GM19025 (cell line): Measurements from ENCODE around the gene CSF1.
"Not testable (repeated sequence)": the region's sequence is repeated elsewhere in the genome, so short reads cannot be mapped to it uniquely, and the experiment has no call there.

Experiments
- ATAC-seq: cut with Tn5 transposase; IDR thresholded peaks from one replicate; pipeline ENCODE4 v1.9.1; 2021; ENCODE audit warnings: mild to moderate bottlenecking, low read depth, moderate library complexity; ENCODE audit not compliant: unreplicated experiment

CSF1 gene

GRCh38 chr1:109932679-109933078 is 22.0 kb downstream of the CSF1 start:
- no peak for ATAC-seq

- no peak for ATAC-seq
Measured at GRCh38 chr1:109933856-109934711, 23.4 kb downstream of the CSF1 start.

GRCh38 chr1:109935451-109935900 is 24.8 kb downstream of the CSF1 start:
- no peak for ATAC-seq

- no peak for ATAC-seq
Measured at GRCh38 chr1:109937738-109938137, 27.1 kb downstream of the CSF1 start.

DNA sequence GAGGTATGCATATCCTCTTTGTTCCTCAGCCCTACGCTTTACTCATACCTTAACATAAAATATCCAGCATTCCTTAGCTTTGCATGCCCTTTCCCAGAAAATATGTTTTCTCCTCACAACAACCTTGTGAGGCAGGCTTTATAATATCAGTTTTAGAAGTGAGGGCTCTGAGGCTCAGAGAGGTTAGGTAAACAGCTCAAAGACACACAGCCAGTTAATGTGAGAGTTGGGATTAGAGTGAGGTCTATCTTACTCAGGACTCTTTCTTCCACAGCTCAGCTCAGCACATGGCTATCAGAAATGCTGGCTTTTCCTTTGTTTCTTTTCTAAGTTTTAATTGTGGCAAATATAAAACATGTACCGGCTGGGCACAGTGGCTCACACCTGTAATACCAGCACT is 27.9 kb downstream of the CSF1 start:
- ATAC-seq, result no peak

- no peak for ATAC-seq
Measured at GRCh38 chr1:109942434-109942833, 31.8 kb downstream of the CSF1 start.

GRCh38 chr1:109944541-109944940 is 33.9 kb downstream of the CSF1 start:
- ATAC-seq, result no peak

- ATAC-seq, result no peak
Measured at GRCh38 chr1:109946511-109946910, 35.9 kb downstream of the CSF1 start.

DNA sequence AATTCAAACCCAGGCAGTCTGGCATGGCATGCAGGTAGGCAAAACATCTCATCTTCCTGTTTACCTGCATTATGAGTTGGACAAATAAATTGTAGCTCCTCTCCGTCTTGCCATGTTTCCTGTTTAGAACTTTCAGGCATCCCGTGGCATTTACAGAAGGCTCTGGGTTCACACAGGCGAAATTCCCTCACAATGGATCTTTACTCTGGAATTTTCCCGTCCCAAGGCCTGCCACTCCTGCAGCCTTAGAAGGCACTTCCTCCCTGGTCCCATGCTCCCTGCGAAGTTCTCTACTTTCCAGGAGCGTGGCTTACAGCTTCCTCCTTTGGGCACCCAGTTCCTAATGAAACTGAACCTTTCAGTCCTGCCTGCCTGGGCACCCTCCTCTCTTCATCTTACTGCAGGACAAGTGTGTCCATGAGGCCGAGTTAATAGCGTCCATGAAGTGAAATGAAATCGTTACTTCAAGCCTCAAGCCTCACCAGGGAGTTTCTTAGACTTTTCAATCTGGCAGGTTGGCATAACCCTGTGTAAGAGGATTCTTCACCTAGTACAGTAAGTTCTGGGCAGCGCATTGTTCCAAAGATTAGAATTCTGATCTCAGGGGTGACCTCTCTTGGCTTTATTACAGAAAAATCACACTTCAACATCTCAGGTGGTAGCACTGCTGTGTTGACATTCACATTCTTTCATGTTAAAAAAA is 37.1 kb downstream of the CSF1 start:
- ATAC-seq, result no peak

DNA sequence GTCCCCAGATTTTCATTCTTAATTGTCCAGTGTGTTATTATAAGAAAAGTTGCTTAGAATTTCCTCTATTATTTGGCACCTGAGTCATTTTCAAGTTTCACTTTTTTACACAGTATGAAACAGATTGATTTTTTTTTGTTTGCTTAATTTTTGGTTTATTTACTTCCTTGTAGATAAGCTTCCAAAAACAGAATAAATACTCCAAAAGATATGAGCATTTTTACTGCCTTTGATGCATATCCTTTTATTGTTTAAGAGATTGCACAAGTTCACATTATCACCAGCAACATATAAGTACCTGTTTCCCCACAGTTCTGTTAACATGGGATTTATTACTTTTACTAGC is 37.6 kb downstream of the CSF1 start:
- no peak for ATAC-seq

- no peak for ATAC-seq
Measured at GRCh38 chr1:109950038-109950437, 39.4 kb downstream of the CSF1 start.

- no peak for ATAC-seq
Measured at GRCh38 chr1:109950509-109950908, 39.9 kb downstream of the CSF1 start.

- ATAC-seq, result not testable (repeated sequence)
Measured at GRCh38 chr1:109951501-109951900, 40.9 kb downstream of the CSF1 start.

DNA sequence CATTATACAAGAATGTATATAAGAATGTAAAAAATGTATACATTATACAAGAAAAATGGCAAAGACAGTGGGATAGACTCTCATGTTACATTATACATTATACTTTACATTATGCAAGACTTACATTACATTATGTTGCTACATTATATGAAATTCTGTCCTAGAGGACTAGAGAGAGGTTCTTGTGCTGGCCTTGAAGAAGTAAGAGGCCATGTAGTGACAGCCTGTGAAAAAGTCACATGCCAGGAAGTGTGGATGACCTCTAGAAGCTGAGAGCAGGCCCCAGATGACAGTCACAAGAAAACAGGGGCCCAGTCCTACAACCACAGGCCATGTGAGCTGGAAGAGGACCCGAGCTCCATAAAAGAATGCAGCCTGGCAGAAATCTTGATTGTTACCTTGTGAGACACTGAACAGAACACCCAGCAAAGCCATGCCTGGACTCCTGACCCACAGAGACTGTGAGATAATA is 43.4 kb downstream of the CSF1 start:
- no peak for ATAC-seq

- no peak for ATAC-seq
Measured at GRCh38 chr1:109959632-109959973, 49.0 kb downstream of the CSF1 start.

GRCh38 chr1:109959974-109960744 is 49.5 kb downstream of the CSF1 start:
- ATAC-seq, result no peak

GRCh38 chr1:109960745-109961094 is 50.1 kb downstream of the CSF1 start:
- ATAC-seq, result no peak

GRCh38 chr1:109963864-109964263 is 53.2 kb downstream of the CSF1 start:
- no peak for ATAC-seq

DNA sequence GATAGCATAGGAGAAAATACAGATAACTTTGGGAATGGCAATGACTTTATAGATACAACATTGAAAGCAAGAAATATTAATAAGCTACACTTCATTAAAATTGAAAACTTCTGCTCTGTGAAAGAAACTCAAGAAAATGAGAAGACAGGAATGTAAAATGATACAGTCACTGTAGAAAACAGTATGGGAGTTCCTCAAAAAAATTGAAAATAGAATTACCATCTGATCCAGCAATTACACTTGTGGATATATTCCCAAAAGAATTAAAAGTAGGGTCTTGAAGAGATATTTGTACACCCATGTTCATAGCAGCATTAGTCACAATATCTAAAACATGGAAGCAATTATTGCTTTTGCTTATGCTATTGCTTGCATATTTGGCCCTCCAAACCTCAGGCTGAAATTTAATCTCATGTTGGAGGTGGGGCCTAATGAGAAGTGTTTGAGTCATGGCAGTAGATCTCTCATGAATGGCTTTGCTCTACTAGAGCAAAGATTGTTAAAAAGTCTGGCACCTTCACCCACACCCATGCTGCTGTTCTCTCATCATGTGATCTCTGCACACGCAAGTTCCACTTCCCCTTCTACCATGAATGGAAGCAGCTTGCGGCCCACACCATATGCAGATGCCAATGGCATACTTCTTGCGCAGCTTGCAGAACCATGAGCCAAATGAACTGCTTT is 58.6 kb downstream of the CSF1 start:
- ATAC-seq, result no peak

GRCh38 chr1:109969907-109970306 is 59.3 kb downstream of the CSF1 start:
- ATAC-seq, result no peak

- ATAC-seq, result no peak
Measured at GRCh38 chr1:109971559-109971958, 60.9 kb downstream of the CSF1 start.
